ENCODE results near the gene NLGN1. TPM values are rescaled to one million over a fixed set of nuclear protein-coding genes. Genes with fewer than 3 reads are reported as not detected.
"Not testable (repeated sequence)": the region's sequence is repeated elsewhere in the genome, so short reads cannot be mapped to it uniquely, and the experiment has no call there.

Gene NLGN1
- total RNA-seq, 2 donors from 2014 or later, result 0.36 to 11.7 TPM

GRCh38 chr3:174202561-174202960, 805.0 kb downstream of the NLGN1 start:
- TF ChIP-seq POLR2AphosphoS5 (IDR thresholded peaks at IDR 0.05) (no peak), POLR2A (IDR thresholded peaks at IDR 0.05) (no peak), CTCF (IDR thresholded peaks at IDR 0.05) (no peak)
- H3K9me3 ChIP-seq, result no peaks in the 10 kb centered on the region
- WGBS, result 89% methylated on average over 1 of the region's 1 CpG
- no peak for DNase-seq (ENCODE audit: low spot score)
- no peaks in the 10 kb centered on the region for H3K27me3 ChIP-seq (replicated peaks; ENCODE audit: insufficient read depth)
- H3K36me3 ChIP-seq, result no peaks in the 10 kb centered on the region
- H3K27ac ChIP-seq, result no peak overlapping the region
- no peak overlapping the region for H3K4me3 ChIP-seq
- intact Hi-C loops (cut with DNase I), result no loop called here
- no peaks in the 10 kb centered on the region for H3K4me1 ChIP-seq (replicated peaks)

GRCh38 chr3:174204765-174205164, 807.2 kb downstream of the NLGN1 start:
- H3K4me3 ChIP-seq, result no peak overlapping the region
- no peaks in the 10 kb centered on the region for H3K4me1 ChIP-seq (replicated peaks)
- TF ChIP-seq POLR2AphosphoS5 (IDR thresholded peaks at IDR 0.05) (no peak), POLR2A (IDR thresholded peaks at IDR 0.05) (no peak), CTCF (IDR thresholded peaks at IDR 0.05) (no peak)
- no peak overlapping the region for H3K27ac ChIP-seq
- intact Hi-C loops (cut with DNase I), result no loop called here
- no peaks in the 10 kb centered on the region for H3K27me3 ChIP-seq (replicated peaks; ENCODE audit: insufficient read depth)
- DNase-seq (ENCODE audit: low spot score), result no peak
- H3K9me3 ChIP-seq, result no peaks in the 10 kb centered on the region
- H3K36me3 ChIP-seq, result no peaks in the 10 kb centered on the region
- WGBS, result 66% methylated on average over 1 of the region's 1 CpG

GRCh38 chr3:174206607-174207192, 809.2 kb downstream of the NLGN1 start:
- WGBS, result 88% methylated on average over 4 of the region's 4 CpGs
- Histone ChIP-seq H3K4me3 (no peak overlapping the region), H3K4me1 (replicated peaks) (no peaks in the 10 kb centered on the region), H3K27me3 (replicated peaks; ENCODE audit: insufficient read depth) (no peaks in the 10 kb centered on the region), H3K9me3 (no peaks in the 10 kb centered on the region), H3K27ac (no peak overlapping the region), H3K36me3 (no peaks in the 10 kb centered on the region)
- no peak for DNase-seq (ENCODE audit: low spot score)
- TF ChIP-seq POLR2A (IDR thresholded peaks at IDR 0.05), result no peak
- no peak for TF ChIP-seq CTCF (IDR thresholded peaks at IDR 0.05)
- no peak for TF ChIP-seq POLR2AphosphoS5 (IDR thresholded peaks at IDR 0.05)
- intact Hi-C loops (cut with DNase I), result no loop called here

- no peaks in the 10 kb centered on the region for H3K36me3 ChIP-seq
- H3K27ac ChIP-seq, result no peak overlapping the region
- 87% methylated on average over 2 of the region's 2 CpGs for WGBS
- no peak overlapping the region for H3K4me3 ChIP-seq
- intact Hi-C loops (cut with DNase I), result no loop called here
- no peak for DNase-seq (ENCODE audit: low spot score)
- H3K9me3 ChIP-seq, result no peaks in the 10 kb centered on the region
- H3K4me1 ChIP-seq (replicated peaks), result no peaks in the 10 kb centered on the region
- H3K27me3 ChIP-seq (replicated peaks; ENCODE audit: insufficient read depth), result no peaks in the 10 kb centered on the region
- no peak for TF ChIP-seq CTCF (IDR thresholded peaks at IDR 0.05)
- TF ChIP-seq POLR2A (IDR thresholded peaks at IDR 0.05), result no peak
- TF ChIP-seq POLR2AphosphoS5 (IDR thresholded peaks at IDR 0.05), result no peak
Measured at GRCh38 chr3:174208161-174208560, 810.6 kb downstream of the NLGN1 start.

GRCh38 chr3:174211896-174212295, 814.4 kb downstream of the NLGN1 start:
- DNase-seq (ENCODE audit: low spot score); H3K27me3 ChIP-seq (replicated peaks; ENCODE audit: insufficient read depth); H3K4me3 ChIP-seq; H3K4me1 ChIP-seq (replicated peaks); H3K27ac ChIP-seq; intact Hi-C loops (cut with DNase I); H3K9me3 ChIP-seq; H3K36me3 ChIP-seq: not testable (repeated sequence)
- WGBS, result 97% methylated on average over 23 of the region's 24 CpGs
